Mesothelial cell of epicardium (in vitro differentiated cells): Measurements from ENCODE around the gene DDR2. TPM values are rescaled to one million over a fixed set of nuclear protein-coding genes. Genes with fewer than 3 reads are reported as not detected.

ENCODE experiments used
- DNase-seq, 2 experiments: peaks; one replicate each; pipeline ENCODE4 v3.0.0; 2021; ENCODE audit warnings: low spot score in 2 of 2; ENCODE audit not compliant: unreplicated experiment in 2 of 2
- H3K27ac Mint-ChIP-seq: 2 replicates; pipeline ENCODE4 v1.8.0; 2021; ENCODE audit warnings: mixed read lengths
- H3K27me3 Mint-ChIP-seq: 2 replicates; pipeline ENCODE4 v1.8.0; 2021; ENCODE audit warnings: low read depth, mixed read lengths
- H3K36me3 Mint-ChIP-seq: 2 replicates; pipeline ENCODE4 v1.8.0; 2021; ENCODE audit warnings: mixed read lengths
- H3K4me1 Mint-ChIP-seq: 2 replicates; pipeline ENCODE4 v1.8.0; 2021; ENCODE audit warnings: mixed read lengths
- H3K4me3 Mint-ChIP-seq: 2 replicates; pipeline ENCODE4 v1.8.0; 2021; ENCODE audit warnings: mild to moderate bottlenecking, moderate library complexity, mixed read lengths
- H3K9me3 Mint-ChIP-seq: 2 replicates; pipeline ENCODE4 v1.8.0; 2021; ENCODE audit warnings: mixed read lengths
- CTCF ChIP-seq: fragments of 200-600 bp; sonication (generic); IDR thresholded peaks from one replicate; pipeline ENCODE4 v1.5.0; 2021; ENCODE audit warnings: antibody characterized with exemption; ENCODE audit not compliant: unreplicated experiment
- total RNA-seq: library from RNA; stranded (reverse); gene quantifications from 3 replicates; pipeline ENCODE4 v1.2.1, GENCODE V29; 2021

DDR2 gene
- total RNA-seq, 1 donor from 2014 or later: 58.1 TPM

DNA sequence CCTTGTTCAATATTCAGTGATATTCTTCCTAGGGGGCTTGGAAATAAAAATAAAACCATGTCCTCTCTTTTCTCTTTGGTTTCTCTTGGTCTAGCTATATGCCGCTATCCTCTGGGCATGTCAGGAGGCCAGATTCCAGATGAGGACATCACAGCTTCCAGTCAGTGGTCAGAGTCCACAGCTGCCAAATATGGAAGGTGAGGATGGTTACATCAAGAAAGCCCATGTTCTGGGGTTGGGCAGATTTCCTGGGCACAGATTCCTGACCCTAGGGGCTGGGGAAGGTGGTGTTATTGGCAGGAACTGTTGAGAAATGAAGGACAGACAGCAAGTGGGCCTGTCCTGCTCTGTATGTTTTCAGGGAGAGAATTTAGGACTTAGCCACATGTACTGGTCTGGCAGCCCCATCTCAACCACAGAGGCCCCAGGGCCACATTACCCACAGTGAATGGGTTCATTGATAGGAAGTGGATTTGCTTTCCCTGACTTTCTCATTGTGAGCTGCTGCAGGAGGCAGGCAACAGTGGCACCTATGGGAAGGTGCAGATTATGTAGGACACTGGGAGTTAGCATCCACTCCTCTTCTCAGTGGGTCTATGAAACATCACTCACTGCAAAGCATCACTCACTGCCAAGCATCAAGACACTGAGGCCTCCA, 120.9 kb downstream of the DDR2 start:
- no peak overlapping the region for H3K4me3 Mint-ChIP-seq
- no peaks in the 10 kb centered on the region for H3K4me1 Mint-ChIP-seq
- H3K27me3 Mint-ChIP-seq: no peaks in the 10 kb centered on the region
- H3K27ac Mint-ChIP-seq: no peak overlapping the region
- H3K36me3 Mint-ChIP-seq: peaks cover 9% of the 10 kb centered on the region
- H3K9me3 Mint-ChIP-seq: peaks cover 15% of the 10 kb centered on the region
- no peak for DNase-seq
- no peak for TF ChIP-seq CTCF

DNA sequence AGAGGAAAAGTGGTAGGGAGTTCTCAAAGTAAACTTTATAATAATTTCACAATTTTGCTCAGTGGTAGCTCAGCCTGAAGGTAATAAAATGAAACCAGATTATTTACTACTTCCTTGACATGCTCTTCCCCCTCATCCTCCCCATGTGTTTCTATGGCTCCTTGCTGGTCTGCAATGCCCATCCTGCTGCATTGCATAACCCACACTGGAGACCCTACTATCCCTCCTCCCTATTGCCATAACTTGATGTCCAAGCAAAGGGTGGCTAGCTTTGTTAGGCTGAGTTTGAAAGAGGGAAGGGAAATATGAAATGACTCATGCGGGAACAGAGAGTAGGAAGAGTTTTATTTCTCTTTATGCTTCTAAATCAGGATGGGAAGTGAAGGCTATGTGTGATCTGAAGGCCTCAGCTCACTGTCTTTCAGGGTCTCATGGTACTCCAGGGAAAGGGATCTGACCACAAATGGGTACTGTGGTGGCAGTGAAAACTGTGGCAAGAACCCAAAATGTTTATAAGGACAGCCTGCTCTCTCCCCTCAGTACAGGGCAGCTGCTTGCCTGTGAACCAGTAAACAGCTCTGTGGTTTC, 121.8 kb downstream of the DDR2 start:
- Mint-ChIP-seq H3K36me3 (peaks cover 9% of the 10 kb centered on the region), H3K27me3 (no peaks in the 10 kb centered on the region), H3K27ac (no peak overlapping the region), H3K4me3 (no peak overlapping the region), H3K9me3 (peaks cover 9% of the 10 kb centered on the region), H3K4me1 (no peaks in the 10 kb centered on the region)
- DNase-seq: no peak
- no peak for TF ChIP-seq CTCF

DNA sequence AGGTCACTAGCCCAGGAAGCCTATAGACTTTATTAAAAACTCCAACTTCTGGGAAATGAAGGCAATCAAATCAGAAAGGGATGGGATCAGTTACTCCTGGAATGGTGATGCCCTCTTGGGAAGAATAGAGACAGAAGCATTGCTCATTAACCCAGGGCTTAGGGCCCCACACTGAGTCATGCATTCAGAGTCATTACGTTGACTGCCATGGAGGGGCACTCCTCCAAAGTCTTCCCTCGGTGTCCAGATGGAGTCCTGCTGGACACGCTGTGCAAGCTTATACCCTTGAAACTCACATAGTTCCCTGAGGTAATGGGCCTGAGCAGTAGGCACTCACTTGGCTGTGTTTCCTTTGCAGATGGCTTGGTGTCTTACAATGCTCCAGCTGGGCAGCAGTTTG, 123.0 kb downstream of the DDR2 start:
- no peaks in the 10 kb centered on the region for H3K9me3 Mint-ChIP-seq
- no peaks in the 10 kb centered on the region for H3K4me1 Mint-ChIP-seq
- H3K27me3 Mint-ChIP-seq: no peaks in the 10 kb centered on the region
- no peak overlapping the region for H3K27ac Mint-ChIP-seq
- no peak overlapping the region for H3K4me3 Mint-ChIP-seq
- no peak for DNase-seq
- peaks cover 14% of the 10 kb centered on the region for H3K36me3 Mint-ChIP-seq
- TF ChIP-seq CTCF: no peak

DNA sequence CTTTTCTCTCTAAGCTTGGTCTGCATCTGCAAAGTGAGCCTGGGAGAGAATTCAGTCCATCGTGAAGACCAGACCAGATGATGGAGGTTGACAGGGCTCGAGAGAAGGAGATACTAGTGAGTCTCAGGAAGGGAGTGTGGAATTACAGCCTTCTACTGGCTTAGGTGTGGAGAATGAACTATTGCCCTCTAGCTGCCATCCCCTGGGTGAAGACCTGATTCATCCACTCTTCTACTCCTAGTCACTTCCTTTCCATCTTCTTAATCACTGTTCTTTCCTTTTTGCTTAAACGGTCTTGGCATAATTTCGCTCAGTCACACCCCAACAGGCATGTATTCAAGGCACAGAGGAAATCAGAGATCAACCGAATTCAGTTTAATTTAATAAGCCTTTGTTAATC, 124.3 kb downstream of the DDR2 start:
- Mint-ChIP-seq H3K27ac (no peak overlapping the region), H3K4me3 (no peak overlapping the region), H3K9me3 (no peaks in the 10 kb centered on the region), H3K4me1 (no peaks in the 10 kb centered on the region), H3K36me3 (peaks cover 22% of the 10 kb centered on the region), H3K27me3 (no peaks in the 10 kb centered on the region)
- TF ChIP-seq CTCF: no peak
- DNase-seq: no peak

GRCh38 chr1:162757476-162757875, 125.2 kb downstream of the DDR2 start:
- TF ChIP-seq CTCF: no peak
- H3K36me3 Mint-ChIP-seq: peaks cover 25% of the 10 kb centered on the region
- no peaks in the 10 kb centered on the region for H3K4me1 Mint-ChIP-seq
- no peak overlapping the region for H3K27ac Mint-ChIP-seq
- no peak overlapping the region for H3K4me3 Mint-ChIP-seq
- H3K9me3 Mint-ChIP-seq: no peaks in the 10 kb centered on the region
- DNase-seq: no peak
- no peaks in the 10 kb centered on the region for H3K27me3 Mint-ChIP-seq
